ENCODE results near the gene TMEM219.

TMEM219 gene

DNA sequence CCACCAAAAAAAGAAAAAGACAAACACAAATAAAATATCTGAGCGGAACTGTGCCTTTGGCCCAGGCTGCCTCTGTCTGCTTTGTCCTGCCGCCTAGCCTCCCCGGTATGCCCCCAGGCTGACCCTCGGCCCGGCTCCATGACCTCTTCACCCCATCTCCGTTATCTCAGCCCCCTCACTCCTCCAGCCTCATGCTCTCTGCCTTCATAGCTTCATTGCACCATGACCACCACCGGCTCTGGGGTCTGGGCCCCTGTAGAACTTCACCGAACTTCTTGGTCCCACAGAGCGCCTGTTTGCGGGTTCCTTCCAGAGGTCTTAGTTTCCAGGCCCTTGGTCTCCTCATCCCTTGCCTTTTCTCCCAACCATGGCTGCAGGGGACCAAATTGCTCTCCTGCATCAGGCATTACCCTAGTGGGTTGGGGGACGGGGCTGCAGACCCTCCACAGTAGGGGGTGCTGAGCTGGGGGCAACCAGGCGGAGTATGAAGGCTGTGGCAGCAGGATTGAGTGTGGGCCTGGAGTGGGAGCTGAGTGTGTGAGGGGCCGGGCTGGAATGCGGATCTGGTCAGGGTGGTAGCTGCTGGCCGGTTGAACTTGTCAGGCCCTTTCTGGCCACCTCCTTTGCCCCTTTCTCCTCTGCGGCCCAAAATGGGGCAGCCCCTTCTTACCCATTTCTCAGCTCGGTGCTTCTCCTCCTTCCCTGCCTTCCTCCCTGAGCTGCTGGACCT lies 26.6 kb downstream of the TMEM219 start:
- no peak for DNase-seq (ENCODE audit: extremely low read depth, low read depth)
- TF ChIP-seq, protein P1, sequence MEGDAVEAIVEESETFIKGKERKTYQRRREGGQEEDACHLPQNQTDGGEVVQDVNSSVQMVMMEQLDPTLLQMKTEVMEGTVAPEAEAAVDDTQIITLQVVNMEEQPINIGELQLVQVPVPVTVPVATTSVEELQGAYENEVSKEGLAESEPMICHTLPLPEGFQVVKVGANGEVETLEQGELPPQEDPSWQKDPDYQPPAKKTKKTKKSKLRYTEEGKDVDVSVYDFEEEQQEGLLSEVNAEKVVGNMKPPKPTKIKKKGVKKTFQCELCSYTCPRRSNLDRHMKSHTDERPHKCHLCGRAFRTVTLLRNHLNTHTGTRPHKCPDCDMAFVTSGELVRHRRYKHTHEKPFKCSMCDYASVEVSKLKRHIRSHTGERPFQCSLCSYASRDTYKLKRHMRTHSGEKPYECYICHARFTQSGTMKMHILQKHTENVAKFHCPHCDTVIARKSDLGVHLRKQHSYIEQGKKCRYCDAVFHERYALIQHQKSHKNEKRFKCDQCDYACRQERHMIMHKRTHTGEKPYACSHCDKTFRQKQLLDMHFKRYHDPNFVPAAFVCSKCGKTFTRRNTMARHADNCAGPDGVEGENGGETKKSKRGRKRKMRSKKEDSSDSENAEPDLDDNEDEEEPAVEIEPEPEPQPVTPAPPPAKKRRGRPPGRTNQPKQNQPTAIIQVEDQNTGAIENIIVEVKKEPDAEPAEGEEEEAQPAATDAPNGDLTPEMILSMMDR (IDR thresholded peaks at IDR 0.05; ENCODE audit: low read depth, low read length), result no peak

GRCh38 chr16:29989111-29989858 lies 27.4 kb downstream of the TMEM219 start:
- TF ChIP-seq, protein P1 (IDR thresholded peaks at IDR 0.05; ENCODE audit: low read depth, low read length), result no peak
- no peak for DNase-seq (ENCODE audit: extremely low read depth, low read depth)

DNA sequence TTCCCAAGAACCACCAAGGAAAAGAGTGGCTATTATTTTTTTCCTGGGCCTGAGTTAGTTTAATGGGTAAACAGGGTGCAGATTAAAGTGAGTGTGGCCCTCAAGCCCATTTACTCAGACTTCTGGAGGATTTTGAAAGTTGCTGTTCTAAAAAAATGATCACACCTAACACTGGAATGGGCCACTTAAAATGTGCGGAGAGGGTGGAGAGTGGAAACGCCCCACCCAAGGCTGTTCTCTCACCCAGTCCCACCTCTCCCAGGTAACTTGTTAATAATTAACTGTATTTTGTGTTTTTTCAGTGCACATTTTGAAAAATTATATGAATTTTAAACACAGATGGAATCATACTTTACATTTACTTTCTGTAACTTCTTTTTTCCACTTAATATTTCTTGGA lies 28.2 kb downstream of the TMEM219 start:
- TF ChIP-seq, protein P1 (IDR thresholded peaks at IDR 0.05; ENCODE audit: low read depth, low read length), result no peak
- no peak for DNase-seq (ENCODE audit: extremely low read depth, low read depth)

DNA sequence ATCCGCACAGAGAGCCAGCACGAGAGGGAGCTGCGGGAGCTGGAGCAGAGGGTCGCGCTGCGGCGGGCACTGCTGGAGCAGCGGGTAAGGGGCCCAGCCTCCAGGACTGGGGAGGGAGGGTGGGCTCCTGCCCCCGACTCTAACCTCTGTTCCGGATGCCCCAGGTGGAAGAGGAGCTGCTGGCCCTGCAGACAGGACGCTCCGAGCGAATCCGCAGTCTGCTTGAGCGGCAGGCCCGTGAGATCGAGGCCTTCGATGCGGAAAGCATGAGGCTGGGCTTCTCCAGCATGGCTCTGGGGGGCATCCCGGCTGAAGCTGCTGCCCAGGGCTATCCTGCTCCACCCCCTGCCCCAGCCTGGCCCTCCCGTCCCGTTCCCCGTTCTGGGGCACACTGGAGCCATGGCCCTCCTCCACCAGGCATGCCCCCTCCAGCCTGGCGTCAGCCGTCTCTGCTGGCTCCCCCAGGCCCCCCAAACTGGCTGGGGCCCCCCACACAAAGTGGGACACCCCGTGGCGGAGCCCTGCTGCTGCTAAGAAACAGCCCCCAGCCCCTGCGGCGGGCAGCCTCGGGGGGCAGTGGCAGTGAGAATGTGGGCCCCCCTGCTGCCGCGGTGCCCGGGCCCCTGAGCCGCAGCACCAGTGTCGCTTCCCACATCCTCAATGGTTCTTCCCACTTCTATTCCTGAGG lies 29.1 kb downstream of the TMEM219 start:
- TF ChIP-seq, protein P1 (IDR thresholded peaks at IDR 0.05; ENCODE audit: low read depth, low read length), result no peak
- no peak for DNase-seq (ENCODE audit: extremely low read depth, low read depth)

DNA sequence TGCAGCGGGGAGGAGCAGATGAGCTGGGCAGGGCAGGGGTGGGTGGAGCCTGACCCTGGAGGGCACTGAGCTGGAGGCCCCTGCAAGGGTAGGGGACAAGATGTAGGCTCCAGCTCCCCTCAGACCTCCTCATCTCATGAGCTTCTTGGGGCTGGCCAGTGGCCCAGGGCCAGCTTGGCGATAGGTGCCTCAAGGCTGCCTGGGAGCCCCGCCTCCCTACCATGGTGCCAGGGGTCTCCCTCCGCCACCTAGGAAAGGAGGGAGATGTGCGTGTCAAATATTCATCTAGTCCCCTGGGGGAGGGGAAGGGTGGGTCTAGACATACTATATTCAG lies 29.7 kb downstream of the TMEM219 start:
- DNase-seq (ENCODE audit: extremely low read depth, low read depth), result no peak

GRCh38 chr16:29992344-29992967 lies 30.6 kb downstream of the TMEM219 start:
- no peak for DNase-seq (ENCODE audit: extremely low read depth, low read depth)
- TF ChIP-seq, protein P1 (IDR thresholded peaks at IDR 0.05; ENCODE audit: low read depth, low read length), result no peak

More for the DNA sequence above, 29.7 kb downstream of the TMEM219 start:
- TF ChIP-seq, protein P1 (IDR thresholded peaks at IDR 0.05; ENCODE audit: low read depth, low read length), result no peak

All from AG09319 (cell line).